GM12878 (cell line): ENCODE results near the gene AP1B1.

Experiments
- NR2C2 ChIP-seq: IDR thresholded peaks from 2 replicates; pipeline ENCODE4 v1.6.1; 2011; ENCODE audit warnings: borderline replicate concordance, low read depth; ENCODE audit not compliant: control insufficient read depth, insufficient read length
- RB1 ChIP-seq: fragments of 450-650 bp; formaldehyde crosslinking; IDR thresholded peaks from 2 replicates; pipeline ENCODE4 v1.6.1; 2017; ENCODE audit warnings: mild to moderate bottlenecking, borderline replicate concordance
- TF ChIP-seq, protein P1 (sequence below), 3 experiments: IDR thresholded peaks in 2 of 3; conservative IDR thresholded peaks in 1 of 3; 2 replicates each; pipeline ENCODE4 v1.5.1; 2011; ENCODE audit warnings: low read depth in 3 of 3, low read length in 3 of 3, mild to moderate bottlenecking in 3 of 3, control low read depth in 2 of 3, moderate library complexity in 2 of 3, inconsistent platforms in 1 of 3, mixed read lengths in 1 of 3; ENCODE audit not compliant: control insufficient read depth in 2 of 3, insufficient read depth in 1 of 3; ENCODE audit errors: extremely low read depth in 1 of 3

GRCh38 chr22:29337631-29338284 lies 50.6 kb downstream of the AP1B1 start:
- TF ChIP-seq NR2C2 (no peak), RB1 (no peak)
- TF ChIP-seq, protein P1, sequence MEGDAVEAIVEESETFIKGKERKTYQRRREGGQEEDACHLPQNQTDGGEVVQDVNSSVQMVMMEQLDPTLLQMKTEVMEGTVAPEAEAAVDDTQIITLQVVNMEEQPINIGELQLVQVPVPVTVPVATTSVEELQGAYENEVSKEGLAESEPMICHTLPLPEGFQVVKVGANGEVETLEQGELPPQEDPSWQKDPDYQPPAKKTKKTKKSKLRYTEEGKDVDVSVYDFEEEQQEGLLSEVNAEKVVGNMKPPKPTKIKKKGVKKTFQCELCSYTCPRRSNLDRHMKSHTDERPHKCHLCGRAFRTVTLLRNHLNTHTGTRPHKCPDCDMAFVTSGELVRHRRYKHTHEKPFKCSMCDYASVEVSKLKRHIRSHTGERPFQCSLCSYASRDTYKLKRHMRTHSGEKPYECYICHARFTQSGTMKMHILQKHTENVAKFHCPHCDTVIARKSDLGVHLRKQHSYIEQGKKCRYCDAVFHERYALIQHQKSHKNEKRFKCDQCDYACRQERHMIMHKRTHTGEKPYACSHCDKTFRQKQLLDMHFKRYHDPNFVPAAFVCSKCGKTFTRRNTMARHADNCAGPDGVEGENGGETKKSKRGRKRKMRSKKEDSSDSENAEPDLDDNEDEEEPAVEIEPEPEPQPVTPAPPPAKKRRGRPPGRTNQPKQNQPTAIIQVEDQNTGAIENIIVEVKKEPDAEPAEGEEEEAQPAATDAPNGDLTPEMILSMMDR (IDR thresholded peaks at IDR 0.05 in 2 of 3, conservative IDR thresholded peaks at IDR 0.05 in 1 of 3; ENCODE audit: control insufficient read depth in 2 of 3, extremely low read depth in 1 of 3, insufficient read depth in 1 of 3, low read depth in 3 of 3, low read length in 3 of 3) = no peak
